K562 (cell line): ENCODE data around the gene TTLL8. TPM values are rescaled to one million over a fixed set of nuclear protein-coding genes. Genes with fewer than 3 reads are reported as not detected.

Experiments
- EGR1 ChIP-seq: fragments of 450-650 bp; conservative IDR thresholded peaks from 2 replicates; pipeline ENCODE4 v1.6.1; 2017; ENCODE audit warnings: mild to moderate bottlenecking
- FOXJ3 ChIP-seq: sonication (generic); formaldehyde crosslinking; IDR thresholded peaks from 2 replicates; pipeline ENCODE4 v1.4.0; 2020; ENCODE audit warnings: mild to moderate bottlenecking, missing genetic modification reagents
- HEY1 ChIP-seq: fragments of 250-450 bp; sonication (Bioruptor Pico); IDR thresholded peaks from 2 replicates; pipeline ENCODE4 v1.5.0; 2020; ENCODE audit warnings: mild to moderate bottlenecking, moderate library complexity, borderline replicate concordance
- HMG20A ChIP-seq: fragments of 450-650 bp; formaldehyde crosslinking; conservative IDR thresholded peaks from 2 replicates; pipeline ENCODE4 v1.4.0; 2020; ENCODE audit warnings: mild to moderate bottlenecking, mixed read lengths
- MCM5 ChIP-seq: fragments of 450-650 bp; IDR thresholded peaks from 2 replicates; pipeline ENCODE4 v1.6.1; 2016; ENCODE audit warnings: low read depth
- MGA ChIP-seq: fragments of 450-650 bp; IDR thresholded peaks from 2 replicates; pipeline ENCODE4 v1.6.1; 2016; ENCODE audit warnings: mild to moderate bottlenecking, moderate library complexity
- NR2C2 ChIP-seq, 2 experiments: fragments of 200-800 bp in 1 of 2; sonication (Bioruptor generic) in 1 of 2; sonication (generic) in 1 of 2; formaldehyde crosslinking in 1 of 2; IDR thresholded peaks; 2 replicates each; pipeline versions ENCODE4 v1.6.1 to v1.8.0; 2016 to 2022; ENCODE audit warnings: mild to moderate bottlenecking in 1 of 2, missing compliant biosample characterization in 1 of 2, missing genetic modification characterization in 1 of 2, missing genetic modification reagents in 1 of 2
- PHF21A ChIP-seq: fragments of 450-650 bp; IDR thresholded peaks from 2 replicates; pipeline ENCODE4 v1.6.1; 2017; ENCODE audit warnings: low read depth, borderline replicate concordance
- POLR3G ChIP-seq: IDR thresholded peaks from 2 replicates; pipeline ENCODE4 v1.6.1; 2011; ENCODE audit not compliant: insufficient read length, insufficient replicate concordance; ENCODE audit errors: extremely low read depth
- RFX1 ChIP-seq: fragments of 450-650 bp; IDR thresholded peaks from 2 replicates; pipeline ENCODE4 v1.6.1; 2016; ENCODE audit warnings: mild to moderate bottlenecking, moderate library complexity
- SIRT6 ChIP-seq: IDR thresholded peaks from one replicate; pipeline ENCODE4 v1.6.1; 2012; ENCODE audit warnings: low read depth, mild to moderate bottlenecking, control low read depth, inconsistent platforms, low read length, moderate library complexity
- SRSF1 ChIP-seq: fragments of 200-400 bp; formaldehyde crosslinking; IDR thresholded peaks from 2 replicates; pipeline ENCODE4 v1.6.1; 2017; ENCODE audit warnings: mild to moderate bottlenecking, low read depth, low read length, moderate library complexity
- TEAD1 ChIP-seq, 2 experiments: fragments of 450-650 bp in 1 of 2; sonication (generic) in 1 of 2; formaldehyde crosslinking; IDR thresholded peaks; 2 replicates each; pipeline versions ENCODE4 v1.4.0 to v1.8.0; 2020 to 2022; ENCODE audit warnings: mild to moderate bottlenecking in 2 of 2, missing genetic modification reagents in 1 of 2
- YY1 ChIP-seq, 3 experiments: IDR thresholded peaks; 2 replicates each; pipeline ENCODE4 v1.6.1; 2011; ENCODE audit warnings: low read length in 2 of 3, mild to moderate bottlenecking in 2 of 3, moderate library complexity in 2 of 3, borderline replicate concordance in 1 of 3, control low read depth in 1 of 3, low read depth in 1 of 3; ENCODE audit not compliant: insufficient read depth in 3 of 3, insufficient replicate concordance in 2 of 3, control insufficient read depth in 1 of 3, insufficient read length in 1 of 3; ENCODE audit errors: extremely low read depth in 1 of 3
- ZNF408 ChIP-seq: fragments of 250-450 bp; sonication (Bioruptor Pico); IDR thresholded peaks from 2 replicates; pipeline ENCODE4 v1.4.0; 2020; ENCODE audit warnings: low read depth, mild to moderate bottlenecking, moderate library complexity
- ZNF77 ChIP-seq: fragments of 250-450 bp; sonication (Bioruptor Pico); IDR thresholded peaks from 2 replicates; pipeline ENCODE4 v1.5.0; 2020
- polyA plus RNA-seq, 8 experiments: library from polyadenylated mRNA; depleted of rRNA in 4 of 8; stranded (reverse) in 5 of 8; unstranded in 3 of 8; fragments of >200 nt; fragmentation: Nextera tagmentation in 2 of 8; fragmentation: Illumina TruSeq in 1 of 8; extraction: Ambion mirVana in 2 of 8; extraction: Trizol in 1 of 8; gene quantifications; 2 replicates each; pipeline versions ENCODE4 v1.2.1 to v1.2.3, GENCODE V29; 2011 to 2014; ENCODE audit warnings: inconsistent platforms in 1 of 8, missing spikeins in 1 of 8
- total RNA-seq, 7 experiments: library from RNA; depleted of rRNA in 6 of 7; stranded (reverse); fragments of >200 nt in 6 of 7; fragmentation: Illumina TruSeq in 2 of 7; extraction: Trizol in 2 of 7; gene quantifications; 2 replicates each; pipeline versions ENCODE4 v1.2.1 to v1.2.3, GENCODE V29; 2011 to 2021; ENCODE audit warnings: low replicate concordance in 1 of 7

TTLL8 gene
- total and polyA plus RNA-seq, 9 of the 15 experiments (the other 6 are each of a cell fraction or from before 2014, with no cell fraction given) = not detected

GRCh38 chr22:49999063-49999945 lies 58.8 kb downstream of the TTLL8 start (continued):
- TF ChIP-seq MGA (peak; percentile 32; the same call in 1 of the 2 replicates), HEY1 (CRISPR knock-in tag) (no peak), YY1 (IDR thresholded peaks at IDR 0.05; ENCODE audit: borderline replicate concordance in 1 of 3, control insufficient read depth in 1 of 3, extremely low read depth in 1 of 3, insufficient read depth in 3 of 3, insufficient read length in 1 of 3, insufficient replicate concordance in 2 of 3, low read depth in 1 of 3, low read length in 2 of 3) (peak in 2 of 3 experiments; percentile 64 to 79), PHF21A (no peak), HMG20A (CRISPR knock-in tag) (no peak), ZNF408 (CRISPR knock-in tag) (no peak), SIRT6 (no peak), MCM5 (no peak), SRSF1 (no peak), FOXJ3 (CRISPR knock-in tag) (no peak), ZNF77 (no peak), NR2C2 (CRISPR knock-in tag; IDR thresholded peaks at IDR 0.05) (no peak), NR2C2 (tag; IDR thresholded peaks at IDR 0.05) (no peak), TEAD1 (CRISPR knock-in tag; IDR thresholded peaks at IDR 0.05) (no peak), POLR3G (no peak), RFX1 (peak; percentile 62), EGR1 (peak; percentile 30; the same call in 1 of the 2 replicates)
